COLO668 (cell line): ENCODE data around the gene L1CAM.

Source experiments
- DNase-seq: peaks from one replicate; lab custom pipeline; 2025; ENCODE audit not compliant: unreplicated experiment; lab: John Stamatoyannopoulos, UW

L1CAM gene

DNA sequence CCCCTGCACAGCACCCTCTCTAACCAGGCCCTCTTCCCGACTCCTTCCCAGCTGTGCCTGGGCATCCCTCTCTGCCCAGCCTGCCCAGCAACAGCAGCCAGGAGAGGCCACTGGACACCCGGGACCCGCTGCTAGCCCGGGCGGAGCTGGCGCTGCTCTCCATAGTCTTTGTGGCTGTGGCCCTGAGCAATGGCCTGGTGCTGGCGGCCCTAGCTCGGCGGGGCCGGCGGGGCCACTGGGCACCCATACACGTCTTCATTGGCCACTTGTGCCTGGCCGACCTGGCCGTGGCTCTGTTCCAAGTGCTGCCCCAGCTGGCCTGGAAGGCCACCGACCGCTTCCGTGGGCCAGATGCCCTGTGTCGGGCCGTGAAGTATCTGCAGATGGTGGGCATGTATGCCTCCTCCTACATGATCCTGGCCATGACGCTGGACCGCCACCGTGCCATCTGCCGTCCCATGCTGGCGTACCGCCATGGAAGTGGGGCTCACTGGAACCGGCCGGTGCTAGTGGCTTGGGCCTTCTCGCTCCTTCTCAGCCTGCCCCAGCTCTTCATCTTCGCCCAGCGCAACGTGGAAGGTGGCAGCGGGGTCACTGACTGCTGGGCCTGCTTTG is 19.6 kb upstream of the L1CAM start:
- peak; percentile 21 for DNase-seq

DNA sequence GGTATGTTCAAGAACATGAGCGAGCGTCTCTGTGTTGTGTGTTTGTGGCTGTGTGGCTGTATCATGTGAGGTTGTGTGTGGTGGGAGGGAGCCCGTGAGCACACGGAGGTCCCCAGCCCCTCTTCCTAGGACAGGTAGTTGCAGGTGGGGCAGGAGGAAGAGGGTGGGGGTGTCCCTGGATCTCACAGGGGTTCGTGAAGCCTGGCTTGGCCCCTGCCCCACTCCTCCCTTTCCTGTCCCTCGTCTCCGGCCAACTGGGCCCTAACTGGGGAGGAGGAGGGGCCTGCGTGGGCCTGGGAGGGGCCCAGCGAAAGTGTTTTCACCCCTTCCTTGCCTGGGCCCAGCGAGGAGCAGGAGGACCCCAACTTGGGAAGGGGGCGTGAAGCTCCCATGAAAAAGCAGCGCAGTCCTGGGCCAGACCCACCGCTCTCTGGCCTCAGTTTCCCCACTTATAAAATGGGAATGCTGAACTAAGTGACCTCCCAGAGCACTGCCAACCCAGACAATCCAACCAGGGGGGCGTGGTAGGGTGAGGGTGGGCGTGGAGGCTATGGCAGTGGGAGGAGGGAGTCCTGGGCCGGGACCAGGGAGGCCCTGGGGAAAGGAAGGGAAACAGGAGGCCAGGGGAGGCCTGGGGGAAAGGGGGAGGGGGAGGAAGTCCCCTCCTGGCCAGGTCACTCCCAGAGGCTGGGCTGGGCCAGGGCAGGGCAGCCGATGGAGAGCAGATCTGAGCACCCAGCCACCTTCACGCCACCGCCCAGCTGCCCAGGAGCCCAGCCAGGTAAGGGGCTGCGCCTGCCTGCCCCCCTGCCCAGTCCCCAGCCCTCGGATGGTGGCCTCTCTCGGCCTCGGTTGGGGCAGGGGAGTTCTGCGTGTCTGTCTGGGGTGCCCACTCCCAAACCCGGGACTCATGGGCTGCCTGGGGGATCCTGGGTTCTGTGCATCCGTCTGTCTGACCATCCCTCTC is 18.3 kb upstream of the L1CAM start, which contains the start of gene AVPR2:
AVPR2 (plus strand) TSS at position 683 of the 967 bp plus-strand sequence. CDS start 473 bp downstream, outside the sequence.
- DNase-seq = no peak

DNA sequence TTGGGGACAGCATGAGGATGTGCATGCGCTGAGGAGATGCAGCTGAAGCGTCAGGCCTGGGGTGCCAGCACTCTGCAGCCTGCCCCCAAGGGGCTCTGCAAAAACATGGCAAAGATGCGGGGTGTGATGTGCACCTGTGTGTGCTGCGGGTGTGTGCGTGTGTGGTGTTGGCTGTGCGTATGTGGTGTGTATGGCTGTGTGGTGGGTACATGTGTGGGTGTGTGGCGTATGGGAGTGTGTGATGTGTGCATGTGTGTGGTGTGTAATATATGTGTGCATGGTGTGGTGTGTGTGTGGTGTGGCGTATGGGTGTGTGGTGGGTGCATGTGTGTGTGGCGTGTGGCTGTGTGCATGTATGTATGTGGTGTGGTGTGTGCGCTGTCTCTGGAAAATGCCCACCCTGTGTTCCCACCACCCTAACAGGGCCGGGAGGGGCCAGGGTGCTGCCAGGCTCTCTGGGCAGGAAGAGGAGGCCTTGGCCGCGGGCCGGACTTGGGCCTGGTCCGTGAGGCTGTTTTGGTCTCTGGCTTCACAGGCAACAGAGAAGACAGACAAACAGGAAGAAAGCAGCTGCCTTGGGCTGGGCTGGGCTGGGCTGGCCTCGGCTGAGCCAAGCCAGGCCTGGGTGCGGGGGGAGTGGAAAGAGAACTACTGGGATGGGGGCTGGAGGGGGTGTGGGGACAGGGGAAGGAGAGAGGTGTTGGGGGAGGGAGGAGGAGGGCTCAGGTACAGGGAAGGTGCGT is 17.4 kb upstream of the L1CAM start:
- no peak for DNase-seq

DNA sequence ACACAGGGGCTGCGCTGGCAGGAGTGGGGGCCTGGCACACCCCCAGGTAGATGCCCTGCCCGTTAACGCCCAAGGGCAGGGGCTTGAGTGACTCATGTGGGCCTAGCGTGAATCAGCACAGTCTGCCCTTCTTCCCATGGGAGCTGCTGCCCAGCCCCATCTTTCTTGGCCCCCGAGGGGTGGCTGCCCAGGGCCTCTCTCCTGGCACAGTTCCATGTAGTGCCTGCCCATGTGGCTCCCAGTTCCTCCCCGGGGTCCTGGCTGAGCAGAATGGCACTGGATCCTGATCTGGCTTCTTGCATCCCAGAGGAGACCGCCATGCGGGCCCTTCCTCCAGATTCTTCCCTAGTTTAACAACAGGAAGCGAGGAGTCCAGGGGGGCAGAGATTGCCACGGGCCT is 16.4 kb upstream of the L1CAM start:
- no peak for DNase-seq

DNA sequence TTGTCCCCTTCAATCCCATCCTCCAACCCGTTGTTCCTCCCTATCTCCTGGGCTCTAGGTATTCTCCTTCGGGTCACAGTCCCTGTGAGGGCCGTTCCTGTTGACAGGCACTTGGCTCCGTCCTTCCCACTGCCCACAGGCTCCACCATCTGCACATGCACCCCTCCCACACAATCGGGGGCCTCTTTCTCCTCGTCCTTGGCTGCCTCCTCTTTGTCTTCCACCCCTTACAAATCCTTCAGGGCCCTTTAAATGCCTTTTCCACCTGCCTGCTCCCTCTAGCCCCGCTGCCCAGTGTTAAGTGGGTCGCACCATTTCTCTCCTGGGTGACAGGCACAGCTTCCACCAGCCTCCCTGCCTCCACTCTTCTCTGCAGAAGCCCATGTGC is 15.8 kb upstream of the L1CAM start:
- no peak for DNase-seq

DNA sequence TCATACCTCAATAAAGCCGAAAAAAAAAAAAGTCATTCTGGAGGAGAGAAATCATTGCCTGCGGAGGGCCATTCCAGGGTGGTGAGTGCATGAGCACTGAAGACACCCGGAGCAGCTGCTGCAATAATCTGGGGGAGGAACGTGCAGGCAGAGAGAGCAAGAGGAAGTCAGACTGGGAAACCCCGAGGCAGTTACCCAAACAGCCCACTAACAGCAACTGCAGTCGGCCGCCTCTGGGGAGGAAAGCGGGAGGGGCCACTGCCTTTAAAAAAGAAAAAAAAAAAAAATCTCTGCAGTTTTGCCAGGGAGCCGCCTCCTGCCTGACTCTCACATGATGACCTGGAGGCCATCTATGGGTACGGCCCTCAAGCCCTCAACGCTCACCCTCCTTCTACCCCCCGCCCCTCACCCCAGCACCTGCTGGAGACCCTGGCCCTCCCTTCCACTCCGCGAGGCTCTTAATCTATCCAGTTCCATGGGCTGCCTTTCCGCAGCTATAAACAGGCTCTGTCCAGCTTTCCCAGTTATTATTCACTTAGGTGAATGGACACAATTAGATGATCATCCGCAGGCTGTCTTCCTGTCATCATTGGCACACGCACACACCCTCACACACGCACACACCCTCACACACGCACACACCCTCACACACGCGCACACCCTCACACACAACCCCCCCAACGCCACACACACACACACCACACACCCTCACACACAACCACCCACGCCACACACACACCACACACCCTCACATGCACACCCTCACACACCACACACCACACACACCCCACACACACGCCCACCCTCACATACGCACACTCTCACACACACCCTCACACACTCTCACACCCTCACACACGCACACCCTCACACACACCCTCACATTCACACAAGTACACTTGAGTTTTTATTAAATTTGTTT is 15.1 kb upstream of the L1CAM start:
- DNase-seq = peak; percentile 35

DNA sequence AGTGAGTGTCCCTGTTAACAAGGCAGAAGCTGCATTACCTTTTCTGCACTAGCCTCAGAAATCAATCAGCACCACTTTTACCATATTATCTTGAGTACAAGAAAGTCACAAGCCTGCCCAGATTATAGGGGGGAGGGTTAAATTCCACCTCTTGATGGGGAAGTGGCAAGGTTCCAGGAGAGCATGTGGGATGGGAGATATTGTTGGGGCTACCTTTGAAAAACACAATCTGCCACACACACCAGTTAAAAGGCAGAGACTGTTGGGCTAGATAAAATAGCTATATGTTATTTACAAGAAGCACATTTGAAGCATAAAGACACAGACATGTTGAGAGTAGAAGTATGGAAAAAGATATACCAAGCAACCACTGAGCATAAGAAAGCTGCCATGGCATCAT is 11.9 kb upstream of the L1CAM start:
- no peak for DNase-seq

DNA sequence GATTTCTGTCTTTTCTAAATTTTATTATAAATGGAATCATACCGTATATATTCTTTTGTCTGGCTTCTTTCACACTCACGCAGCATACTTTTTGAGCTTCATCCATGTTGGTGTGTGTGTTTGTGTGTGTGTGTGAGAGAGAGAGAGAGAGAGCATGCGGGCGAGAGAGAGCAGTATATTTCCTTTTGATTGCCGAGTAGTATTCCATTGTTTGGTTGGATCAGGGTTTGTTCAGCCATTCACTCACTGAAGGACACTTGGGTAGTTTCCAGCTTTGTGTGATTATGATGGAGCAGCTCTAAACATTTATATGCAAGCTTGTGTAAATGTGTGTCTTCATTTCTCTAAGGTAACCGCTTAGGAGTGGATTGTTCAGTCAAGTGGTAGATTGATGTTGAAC is 3.1 kb upstream of the L1CAM start:
- DNase-seq = no peak

DNA sequence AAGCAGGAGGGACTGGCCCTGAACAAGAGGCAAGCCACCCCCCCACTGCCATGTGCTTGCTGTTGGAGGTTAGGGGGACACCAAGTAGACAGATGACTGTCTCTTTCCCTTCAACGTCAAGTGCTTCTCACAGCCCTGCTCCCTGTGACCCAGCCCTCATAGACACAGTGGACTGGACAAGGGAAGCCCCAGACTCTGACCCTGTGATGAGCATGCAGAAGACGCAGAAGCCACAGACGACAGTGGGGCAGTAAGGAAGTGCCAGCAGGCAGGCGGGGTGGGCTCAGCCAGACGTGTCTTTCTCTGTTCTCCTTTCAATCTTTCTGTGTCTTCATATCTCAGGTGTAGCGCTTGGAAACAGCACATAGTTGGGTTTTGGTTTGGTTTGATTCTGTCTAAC is 2.4 kb upstream of the L1CAM start:
- DNase-seq = no peak

DNA sequence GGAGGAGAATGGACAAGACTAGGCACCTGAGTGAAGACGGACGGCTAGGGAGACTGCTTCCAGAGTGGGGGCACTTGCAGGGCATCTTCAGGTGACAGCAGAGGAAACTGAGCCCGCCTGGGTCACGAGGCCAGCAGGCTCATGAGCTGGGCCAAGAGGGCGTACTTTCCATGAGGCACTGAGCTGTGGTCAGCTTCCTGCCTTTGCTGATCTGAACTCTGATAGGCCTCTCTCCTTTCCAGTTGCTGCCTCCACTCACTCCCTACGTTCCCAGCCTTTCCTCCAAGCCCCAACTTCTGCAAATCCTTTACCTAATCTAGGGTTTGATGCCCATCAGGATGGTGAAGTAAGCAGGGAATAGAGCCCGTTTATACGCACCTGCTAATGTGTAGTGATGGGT is 1.4 kb upstream of the L1CAM start:
- DNase-seq = no peak

DNA sequence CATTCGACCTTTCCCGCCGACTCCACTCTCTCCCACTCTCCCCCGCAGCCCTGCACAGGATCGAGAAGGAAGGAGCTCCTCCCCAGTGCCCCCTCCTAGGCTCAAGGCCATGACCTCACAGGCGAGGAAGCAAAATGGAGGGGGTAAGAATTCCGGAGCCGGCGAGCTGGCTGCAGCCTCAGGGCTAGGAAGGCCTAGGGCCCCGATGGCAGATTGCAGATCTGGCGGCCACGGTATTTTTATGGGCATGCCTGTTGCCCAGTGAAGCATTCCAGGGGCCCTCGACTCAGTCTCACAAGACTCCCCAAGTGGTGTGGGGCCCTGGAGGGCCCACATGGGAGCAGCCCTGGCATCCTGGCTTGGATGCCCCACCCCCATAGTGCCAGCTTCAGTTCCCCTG is 942 bp upstream of the L1CAM start:
- no peak for DNase-seq

DNA sequence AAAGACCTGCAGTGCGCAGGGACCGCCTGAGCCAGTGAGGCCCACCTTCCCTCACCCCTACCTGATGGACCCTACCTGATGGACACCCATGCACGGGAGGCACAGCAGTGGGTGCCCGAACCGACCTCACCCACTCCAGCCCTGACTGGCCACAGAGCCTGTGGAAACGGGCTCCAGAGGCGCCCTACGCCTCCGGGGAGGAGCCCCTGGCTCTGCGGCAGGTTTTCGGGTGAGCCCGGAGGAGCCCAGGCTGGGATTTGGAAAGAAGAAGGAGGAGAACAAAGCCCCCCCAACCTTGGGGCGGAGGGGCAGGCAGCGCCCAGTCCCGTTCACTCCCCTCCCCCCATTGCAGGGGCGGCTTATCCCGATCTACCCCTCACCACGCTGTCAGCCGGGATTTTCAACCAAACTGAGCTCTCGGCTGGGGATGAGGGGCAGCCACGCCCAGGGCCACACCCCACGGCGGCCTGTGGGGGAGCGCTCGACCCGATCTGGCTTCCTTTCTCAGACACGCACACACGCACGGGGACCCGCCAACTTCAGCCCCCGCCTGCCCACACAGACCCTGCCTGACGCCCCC is 675 bp downstream of the L1CAM start:
- DNase-seq = no peak

DNA sequence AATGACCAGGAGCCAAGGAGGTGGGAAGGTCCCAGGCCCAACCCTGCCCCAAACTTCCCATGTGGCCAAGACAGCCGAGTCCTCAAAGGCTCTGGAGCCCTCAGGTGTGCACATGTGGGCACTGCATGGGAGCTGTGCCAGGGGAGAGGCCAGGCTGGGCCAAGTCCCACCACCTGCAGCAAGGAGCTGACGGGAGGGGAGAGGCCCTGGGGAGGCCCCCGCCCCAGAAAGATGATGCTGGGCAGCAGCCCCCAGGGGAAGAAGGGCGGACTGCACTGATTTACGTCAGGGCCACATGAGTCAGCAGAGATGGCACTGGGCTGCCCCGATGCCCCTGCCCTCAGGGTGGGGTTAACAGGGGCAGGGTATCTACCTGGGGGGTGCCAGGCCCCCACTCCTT is 1.4 kb downstream of the L1CAM start:
- peak; percentile 21 for DNase-seq

DNA sequence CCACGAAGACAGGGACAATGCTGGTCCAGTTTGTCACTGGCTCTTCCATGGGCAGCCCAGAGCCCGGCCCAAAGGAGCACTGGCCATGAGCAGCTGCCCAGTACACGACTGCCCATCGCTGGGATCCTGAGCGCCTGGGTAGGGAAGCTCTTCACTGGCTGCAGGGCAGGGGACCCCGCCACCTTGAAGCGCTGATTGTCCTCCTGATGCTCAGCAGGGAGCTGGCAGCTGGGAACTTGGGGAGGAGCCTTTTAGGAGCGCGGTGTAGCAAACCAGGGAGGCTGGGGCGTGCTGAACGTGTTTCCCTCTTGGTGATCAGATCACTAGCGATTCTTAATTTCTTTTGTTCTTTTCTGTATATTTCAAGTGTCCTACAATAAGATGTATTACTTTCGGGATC is 1.8 kb downstream of the L1CAM start:
- no peak for DNase-seq

DNA sequence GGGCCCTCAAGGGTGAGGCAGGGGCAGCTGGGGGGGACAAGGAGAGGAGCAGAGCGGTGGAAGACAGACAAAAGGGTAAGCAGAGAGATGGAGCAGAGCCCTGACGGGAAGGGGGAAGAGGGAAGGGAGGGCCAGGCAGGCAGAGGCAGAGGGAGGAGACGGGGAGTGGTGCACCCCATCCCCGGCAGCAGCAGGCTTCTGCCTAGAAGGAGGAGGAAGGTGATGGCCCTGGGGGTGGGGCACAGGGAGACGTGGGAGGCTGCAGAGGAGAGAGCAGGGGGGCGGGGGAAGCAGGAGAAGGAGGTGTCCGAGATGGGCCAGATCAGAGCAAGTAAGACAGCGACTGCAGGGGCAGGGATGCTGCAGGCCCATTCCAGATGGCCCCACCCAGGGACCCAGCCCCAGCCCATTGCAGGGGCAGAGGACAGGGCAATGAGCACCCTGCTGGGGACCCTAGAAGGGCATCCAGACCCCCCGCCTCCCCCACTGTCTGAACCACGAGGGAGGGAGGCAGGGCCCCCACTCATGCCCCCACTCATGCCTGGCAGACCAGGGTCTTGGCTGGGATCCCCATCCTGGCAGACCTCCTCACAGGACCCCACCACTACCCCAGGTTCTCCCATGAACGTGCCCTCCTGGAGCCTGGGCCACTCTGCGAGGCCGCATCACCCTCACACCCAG is 2.7 kb downstream of the L1CAM start:
- no peak for DNase-seq

DNA sequence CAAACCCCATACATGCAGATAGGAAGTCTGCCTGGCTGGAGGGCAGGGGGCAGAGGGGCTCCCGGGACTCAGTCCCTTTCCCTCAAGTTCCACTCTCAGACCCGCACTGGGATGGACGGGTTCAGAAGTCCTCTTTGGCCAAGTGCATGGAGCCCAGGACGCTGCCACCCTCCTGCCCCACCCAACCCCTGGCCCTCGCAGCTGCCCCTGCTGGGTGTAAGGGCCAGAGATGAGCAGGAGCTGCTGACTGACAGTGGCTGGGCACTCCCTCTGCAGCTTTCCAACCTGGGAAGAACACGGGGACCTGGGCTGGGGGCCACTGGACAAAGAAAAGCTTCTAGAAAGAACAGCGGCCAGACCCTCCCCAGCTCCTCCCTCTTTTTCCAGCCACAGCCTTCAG is 3.4 kb downstream of the L1CAM start:
- no peak for DNase-seq

DNA sequence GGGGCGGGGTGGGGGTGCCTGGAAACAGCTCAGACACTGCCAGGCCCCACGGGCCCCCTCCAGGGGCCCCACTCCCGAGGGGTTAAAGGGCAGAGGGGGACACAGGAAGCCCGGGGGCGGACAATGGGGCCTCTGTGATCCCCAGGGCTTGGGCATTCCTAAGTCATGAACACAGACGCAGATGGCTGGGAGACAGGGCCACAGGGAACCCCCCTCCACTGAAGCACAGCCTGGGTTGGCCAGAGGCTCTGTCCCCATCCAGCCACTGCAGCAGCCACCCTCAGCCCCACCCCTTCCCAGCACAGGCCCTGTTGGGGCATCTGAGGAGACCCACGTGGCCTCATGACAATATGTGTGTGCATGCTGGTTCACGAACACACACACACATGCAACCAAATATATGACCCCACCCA is 3.9 kb downstream of the L1CAM start:
- no peak for DNase-seq

DNA sequence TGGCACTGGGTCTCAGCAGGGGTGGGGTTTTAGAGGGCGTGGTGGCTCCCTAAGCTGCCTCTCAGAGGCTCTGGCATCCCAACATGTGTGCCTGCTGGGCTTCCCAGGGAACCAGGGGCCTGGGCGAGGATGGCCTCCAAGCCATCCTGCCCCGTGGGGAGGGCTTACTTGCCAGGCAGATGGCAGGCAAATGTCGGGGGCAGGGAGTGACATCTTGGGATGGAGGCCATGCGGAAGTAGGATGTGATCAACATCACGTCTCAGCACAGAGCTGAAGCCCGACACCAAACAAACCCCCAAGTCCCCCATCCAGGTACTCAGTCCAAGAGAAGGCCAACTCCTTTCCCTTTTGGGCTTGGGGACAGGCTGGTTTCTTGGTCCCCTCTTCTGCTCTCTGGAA is 4.7 kb downstream of the L1CAM start:
- DNase-seq = no peak

DNA sequence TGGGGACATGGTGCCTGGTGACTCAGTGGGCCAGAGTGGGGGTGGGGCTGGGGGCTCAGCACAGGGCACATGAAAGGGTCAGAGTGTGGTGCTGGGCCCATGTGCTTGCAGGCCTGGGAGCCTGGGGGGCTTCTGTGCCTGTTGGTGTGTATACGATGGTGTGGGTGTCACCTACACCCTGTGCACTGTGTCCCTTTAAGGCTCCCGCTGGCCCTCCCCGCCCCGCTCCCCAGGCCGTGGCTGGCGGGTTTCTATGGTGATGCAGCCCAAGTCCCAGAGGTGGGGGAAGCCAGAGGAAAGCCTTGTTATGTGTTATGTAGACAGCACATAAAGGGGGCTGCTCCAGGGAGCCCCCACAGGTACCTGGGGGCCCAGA is 5.5 kb downstream of the L1CAM start:
- DNase-seq = no peak
